Trophoblast cell (in vitro differentiated cells and primary cell): ENCODE measurements around the gene LHFPL4.

Experiments used
- DNase-seq, 2 donors: peaks; one replicate each; pipeline ENCODE4 v3.0.0-alpha.2; 2016
- H2AFZ ChIP-seq: 2 replicates; pipeline ENCODE4 v1.6.1; 2013; ENCODE audit warnings: low read length, moderate library complexity, mild to moderate bottlenecking; ENCODE audit not compliant: insufficient read depth, poor library complexity
- H2AK5ac ChIP-seq: 2 replicates; pipeline ENCODE4 v1.6.1; 2013; ENCODE audit warnings: mild to moderate bottlenecking, low read length
- H2BK120ac ChIP-seq: 2 replicates; pipeline ENCODE4 v1.6.1; 2013; ENCODE audit warnings: low read length, mild to moderate bottlenecking, moderate library complexity; ENCODE audit not compliant: insufficient read depth, poor library complexity
- H2BK12ac ChIP-seq: 2 replicates; pipeline ENCODE4 v1.6.1; 2013; ENCODE audit warnings: mild to moderate bottlenecking, low read length, moderate library complexity
- H2BK5ac ChIP-seq: 2 replicates; pipeline ENCODE4 v1.6.1; 2013; ENCODE audit warnings: low read length, low read depth, moderate library complexity, mild to moderate bottlenecking; ENCODE audit not compliant: poor library complexity
- H3K14ac ChIP-seq: 2 replicates; pipeline ENCODE4 v1.6.1; 2013; ENCODE audit warnings: mild to moderate bottlenecking, low read length
- H3K18ac ChIP-seq: 2 replicates; pipeline ENCODE4 v1.6.1; 2013; ENCODE audit warnings: mild to moderate bottlenecking, low read length
- H3K23ac ChIP-seq: 2 replicates; pipeline ENCODE4 v1.6.1; 2013; ENCODE audit warnings: low read length
- H3K27ac ChIP-seq: 2 replicates; pipeline ENCODE4 v1.5.1; 2013; ENCODE audit warnings: low read depth, mild to moderate bottlenecking, inconsistent platforms, low read length, moderate library complexity
- H3K27me3 ChIP-seq: 2 replicates; pipeline ENCODE4 v1.6.1; 2013; ENCODE audit warnings: inconsistent platforms, mild to moderate bottlenecking, low read length, moderate library complexity; ENCODE audit not compliant: insufficient read depth
- H3K36me3 ChIP-seq, 2 experiments: 1 replicate in 1 of 2; 2 replicates in 1 of 2; pipeline ENCODE4 v1.6.1; 2013; ENCODE audit warnings: low read length in 2 of 2, mild to moderate bottlenecking in 2 of 2, moderate library complexity in 1 of 2; ENCODE audit not compliant: insufficient read depth in 2 of 2, control insufficient read depth in 1 of 2
- H3K4ac ChIP-seq: 2 replicates; pipeline ENCODE4 v1.6.1; 2013; ENCODE audit warnings: low read depth, mild to moderate bottlenecking, low read length, moderate library complexity
- H3K4me1 ChIP-seq, 2 experiments: 1 replicate in 1 of 2; 2 replicates in 1 of 2; pipeline ENCODE4 v1.6.1; 2013; ENCODE audit warnings: low read length in 2 of 2, mild to moderate bottlenecking in 2 of 2, moderate library complexity in 1 of 2; ENCODE audit not compliant: insufficient read depth in 2 of 2, control insufficient read depth in 1 of 2
- H3K4me2 ChIP-seq: 2 replicates; pipeline ENCODE4 v1.6.1; 2013; ENCODE audit warnings: inconsistent platforms, mild to moderate bottlenecking, low read length, moderate library complexity
- H3K4me3 ChIP-seq: 2 replicates; pipeline ENCODE4 v1.5.1; 2013; ENCODE audit warnings: mild to moderate bottlenecking, low read depth, low read length, inconsistent platforms
- H3K79me1 ChIP-seq: one replicate; pipeline ENCODE4 v1.6.1; 2013; ENCODE audit warnings: low read length
- H3K79me2 ChIP-seq: 2 replicates; pipeline ENCODE4 v1.6.1; 2013; ENCODE audit warnings: low read length, mild to moderate bottlenecking; ENCODE audit not compliant: control insufficient read depth, insufficient read depth, poor library complexity
- H3K9ac ChIP-seq: 2 replicates; pipeline ENCODE4 v1.6.1; 2013; ENCODE audit warnings: mild to moderate bottlenecking, low read length
- H3K9me3 ChIP-seq: 2 replicates; pipeline ENCODE4 v1.6.1; 2013; ENCODE audit warnings: low read depth, mild to moderate bottlenecking, control low read depth, inconsistent platforms, low read length; ENCODE audit not compliant: insufficient read depth
- H4K12ac ChIP-seq: 2 replicates; pipeline ENCODE4 v1.6.1; 2013; ENCODE audit warnings: low read depth, mild to moderate bottlenecking, low read length, moderate library complexity
- H4K8ac ChIP-seq: 2 replicates; pipeline ENCODE4 v1.6.1; 2013; ENCODE audit warnings: low read depth, mild to moderate bottlenecking, low read length, moderate library complexity
- H4K91ac ChIP-seq: one replicate; pipeline ENCODE4 v1.6.1; 2013; ENCODE audit warnings: low read depth, mild to moderate bottlenecking, low read length, moderate library complexity
- WGBS: extraction: QIAGEN DNeasy Blood & Tissue Kit; methylation state at CpG from one replicate; pipeline ENCODE4 v1.1.7; 2013; ENCODE audit warnings: missing lambda C conversion rate; ENCODE audit not compliant: insufficient read length, insufficient coverage; ENCODE audit errors: extremely low coverage; 5-methylcytosine and 5-hydroxymethylcytosine counted together

LHFPL4 gene

GRCh38 chr3:9500108-9501050 is 53.2 kb downstream of the LHFPL4 start:
- H3K4ac ChIP-seq = no peak overlapping the region
- H2AK5ac ChIP-seq = no peak overlapping the region
- no peak overlapping the region for H3K27ac ChIP-seq
- H2BK5ac ChIP-seq = no peak overlapping the region
- no peaks in the 10 kb centered on the region for H3K79me2 ChIP-seq
- no peak overlapping the region for H4K12ac ChIP-seq
- no peak overlapping the region for H3K18ac ChIP-seq
- no peak overlapping the region for H2AFZ ChIP-seq
- H3K36me3 ChIP-seq = no peaks in the 10 kb centered on the region
- H3K4me2 ChIP-seq = peak overlapping the region; percentile 34
- H3K27me3 ChIP-seq = peaks cover 11% of the 10 kb centered on the region
- WGBS = 100% methylated on average over 4 of the region's 39 CpGs
- no peak overlapping the region for H4K8ac ChIP-seq
- no peak overlapping the region for H3K4me3 ChIP-seq
- no peak overlapping the region for H3K14ac ChIP-seq
- H4K91ac ChIP-seq = no peak overlapping the region
- no peak overlapping the region for H3K9ac ChIP-seq
- H3K9me3 ChIP-seq = no peaks in the 10 kb centered on the region
- peak; percentile 37 to 68 for DNase-seq
- no peak overlapping the region for H3K23ac ChIP-seq
- no peaks in the 10 kb centered on the region for H3K79me1 ChIP-seq
- H2BK120ac ChIP-seq = no peak overlapping the region
- no peak overlapping the region for H2BK12ac ChIP-seq
- H3K4me1 ChIP-seq = peaks cover 0 to 5% of the 10 kb centered on the region in 2 experiments

GRCh38 chr3:9499455-9500107 is 54.0 kb downstream of the LHFPL4 start:
- Histone ChIP-seq H3K27ac (no peak overlapping the region), H3K9ac (no peak overlapping the region), H2BK5ac (no peak overlapping the region), H3K4me2 (peak overlapping the region; percentile 34), H4K91ac (no peak overlapping the region), H3K18ac (no peak overlapping the region), H3K36me3 (no peaks in the 10 kb centered on the region), H2BK120ac (no peak overlapping the region), H3K4me1 (peaks cover 0 to 5% of the 10 kb centered on the region in 2 experiments), H4K12ac (no peak overlapping the region), H3K23ac (no peak overlapping the region), H3K79me1 (no peaks in the 10 kb centered on the region), H3K4me3 (no peak overlapping the region), H3K9me3 (no peaks in the 10 kb centered on the region), H2BK12ac (no peak overlapping the region), H3K79me2 (no peaks in the 10 kb centered on the region), H2AK5ac (no peak overlapping the region), H2AFZ (no peak overlapping the region), H3K14ac (no peak overlapping the region), H3K4ac (no peak overlapping the region), H3K27me3 (peaks cover 11% of the 10 kb centered on the region), H4K8ac (no peak overlapping the region)
- no peak for DNase-seq
- WGBS = no CpG with 5 or more reads among the region's 19 CpGs

- Histone ChIP-seq H3K14ac (no peak overlapping the region), H2AFZ (no peak overlapping the region), H3K4ac (no peak overlapping the region), H2BK120ac (no peak overlapping the region), H3K18ac (no peak overlapping the region), H3K9me3 (no peaks in the 10 kb centered on the region), H3K27ac (no peak overlapping the region), H3K79me1 (no peaks in the 10 kb centered on the region), H4K91ac (no peak overlapping the region), H2AK5ac (no peak overlapping the region), H3K4me2 (no peak overlapping the region), H4K8ac (no peak overlapping the region), H2BK5ac (no peak overlapping the region), H4K12ac (no peak overlapping the region), H3K9ac (no peak overlapping the region), H3K36me3 (no peaks in the 10 kb centered on the region), H2BK12ac (no peak overlapping the region), H3K79me2 (no peaks in the 10 kb centered on the region), H3K23ac (no peak overlapping the region), H3K4me3 (no peak overlapping the region), H3K4me1 (peaks cover 0 to 5% of the 10 kb centered on the region in 2 experiments), H3K27me3 (peaks cover 11% of the 10 kb centered on the region)
- no peak for DNase-seq
- WGBS = no CpG with 5 or more reads among the region's 6 CpGs
Observed at GRCh38 chr3:9498781-9499180, 54.8 kb downstream of the LHFPL4 start.

- no peaks in the 10 kb centered on the region for H3K9me3 ChIP-seq
- no CpG with 5 or more reads among the region's 8 CpGs for WGBS
Observed at GRCh38 chr3:9497821-9498565, 55.6 kb downstream of the LHFPL4 start.

More at GRCh38 chr3:9497821-9498565, 55.6 kb downstream of the LHFPL4 start:
- Histone ChIP-seq H2BK5ac (no peak overlapping the region), H3K79me2 (no peaks in the 10 kb centered on the region), H3K18ac (no peak overlapping the region), H4K8ac (no peak overlapping the region), H3K4ac (no peak overlapping the region), H3K9ac (no peak overlapping the region), H3K23ac (no peak overlapping the region), H3K27ac (no peak overlapping the region), H3K36me3 (no peaks in the 10 kb centered on the region), H2AK5ac (no peak overlapping the region), H4K91ac (no peak overlapping the region), H2BK12ac (no peak overlapping the region), H3K14ac (no peak overlapping the region), H2BK120ac (no peak overlapping the region), H4K12ac (no peak overlapping the region), H2AFZ (no peak overlapping the region), H3K27me3 (peaks cover 11% of the 10 kb centered on the region), H3K79me1 (no peaks in the 10 kb centered on the region), H3K4me3 (no peak overlapping the region), H3K4me2 (no peak overlapping the region), H3K4me1 (peaks cover 0 to 5% of the 10 kb centered on the region in 2 experiments)
- peak; percentile 33 to 68 for DNase-seq
